ENCODE measurements around the gene HOXC5.

Gene HOXC5

GRCh38 chr12:54032627-54033100 lies at the start of gene HOXC5:
Gene HOXC5, plus strand, starts transcription at chr12:54033050. Its CDS starts 73 bp downstream, at chr12:54033123.
- peak; percentile 54 for DNase-seq

GRCh38 chr12:53983568-53983949 lies 49.3 kb upstream of the HOXC5 start:
- no peak for DNase-seq

GRCh38 chr12:53983950-53984572 lies 48.8 kb upstream of the HOXC5 start:
- no peak for DNase-seq

GRCh38 chr12:53984901-53985691 lies 47.8 kb upstream of the HOXC5 start, which contains the start of gene HOXC10:
Gene HOXC10, plus strand, starts transcription at chr12:53985146. Its CDS starts 114 bp downstream, at chr12:53985260.
- peak; percentile 79 for DNase-seq

- DNase-seq = no peak
Observed at GRCh38 chr12:53985692-53985993, 47.2 kb upstream of the HOXC5 start.

- DNase-seq = no peak
Observed at GRCh38 chr12:53985994-53986685, 46.7 kb upstream of the HOXC5 start.

- no peak for DNase-seq
Observed at GRCh38 chr12:53986686-53987483, 46.0 kb upstream of the HOXC5 start.

GRCh38 chr12:53987787-53988230 lies 45.0 kb upstream of the HOXC5 start:
- DNase-seq = no peak

- DNase-seq = no peak
Observed at GRCh38 chr12:53988541-53989226, 44.2 kb upstream of the HOXC5 start.

GRCh38 chr12:53989227-53990113 lies 43.4 kb upstream of the HOXC5 start:
- no peak for DNase-seq

GRCh38 chr12:53990311-53991076 lies 42.4 kb upstream of the HOXC5 start:
- DNase-seq = no peak

GRCh38 chr12:53991077-53991460 lies 41.8 kb upstream of the HOXC5 start:
- no peak for DNase-seq

- DNase-seq = no peak
Observed at GRCh38 chr12:53992377-53992889, 40.4 kb upstream of the HOXC5 start.

GRCh38 chr12:53993162-53994008 lies 39.5 kb upstream of the HOXC5 start:
- DNase-seq = no peak

GRCh38 chr12:53994009-53994263 lies 38.9 kb upstream of the HOXC5 start:
- DNase-seq = no peak

- DNase-seq = no peak
Observed at GRCh38 chr12:53994264-53995001, 38.4 kb upstream of the HOXC5 start.

GRCh38 chr12:53995002-53995377 lies 37.9 kb upstream of the HOXC5 start:
- no peak for DNase-seq

GRCh38 chr12:53995378-53996239 lies 37.2 kb upstream of the HOXC5 start:
- no peak for DNase-seq
